ENCODE measurements around the gene EPS8L1. TPM values are rescaled to one million over a fixed set of nuclear protein-coding genes. Genes with fewer than 3 reads are reported as not detected.
"Not testable (repeated sequence)": the region's sequence is repeated elsewhere in the genome, so short reads cannot be mapped to it uniquely, and the experiment has no call there.

The EPS8L1 gene
- total RNA-seq, 2 donors from 2014 or later, result 22.1 to 23.3 TPM

DNA sequence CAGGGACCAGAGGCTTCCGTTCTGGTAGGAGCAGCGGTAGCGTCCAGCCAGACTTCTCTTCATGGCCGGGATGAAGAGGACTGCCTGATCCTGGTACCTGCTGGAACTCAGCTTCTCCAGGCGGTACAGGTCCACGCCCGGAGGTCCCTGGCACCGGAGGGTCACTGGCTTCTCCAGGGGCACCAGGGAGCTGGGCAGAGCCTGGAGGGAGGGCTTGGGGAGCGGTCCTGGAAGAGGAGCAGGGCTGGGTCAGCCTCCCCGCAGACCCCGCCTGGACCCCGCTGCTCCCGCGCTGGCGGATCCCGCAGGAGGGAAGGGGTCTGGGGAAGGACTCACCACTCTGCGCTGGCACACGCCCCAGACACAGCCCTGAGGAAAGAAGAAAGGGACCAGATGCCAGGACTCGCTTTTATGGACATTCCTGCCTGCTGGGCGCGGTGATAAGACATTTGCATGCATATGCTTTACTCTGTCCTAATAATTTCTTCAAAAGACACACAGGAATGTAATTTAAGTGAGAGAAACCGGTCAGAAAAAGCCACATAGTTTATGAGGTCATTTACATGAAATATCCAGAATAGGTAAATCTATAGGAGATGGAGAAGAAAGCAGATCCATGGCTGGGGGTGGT is 43.4 kb upstream of the EPS8L1 start:
- no peak for ATAC-seq
- no peaks in the 10 kb centered on the region for H3K36me3 ChIP-seq (replicated peaks in 1 of 2; ENCODE audit: insufficient read depth in 1 of 2, low read depth in 2 of 2)
- H3K9me3 ChIP-seq, result no peaks in the 10 kb centered on the region
- H3K4me3 ChIP-seq, result no peak overlapping the region
- 83 to 88% methylated on average over 19 of the region's 22 CpGs for WGBS, 2 donors
- intact Hi-C loops (cut with DNase I), result no loop called here
- no peak overlapping the region for H3K27ac ChIP-seq
- H3K4me1 ChIP-seq, result no peaks in the 10 kb centered on the region
- H3K27me3 ChIP-seq, result no peaks in the 10 kb centered on the region
- no peak for TF ChIP-seq POLR2A (IDR thresholded peaks at IDR 0.05)
- TF ChIP-seq, protein P1, sequence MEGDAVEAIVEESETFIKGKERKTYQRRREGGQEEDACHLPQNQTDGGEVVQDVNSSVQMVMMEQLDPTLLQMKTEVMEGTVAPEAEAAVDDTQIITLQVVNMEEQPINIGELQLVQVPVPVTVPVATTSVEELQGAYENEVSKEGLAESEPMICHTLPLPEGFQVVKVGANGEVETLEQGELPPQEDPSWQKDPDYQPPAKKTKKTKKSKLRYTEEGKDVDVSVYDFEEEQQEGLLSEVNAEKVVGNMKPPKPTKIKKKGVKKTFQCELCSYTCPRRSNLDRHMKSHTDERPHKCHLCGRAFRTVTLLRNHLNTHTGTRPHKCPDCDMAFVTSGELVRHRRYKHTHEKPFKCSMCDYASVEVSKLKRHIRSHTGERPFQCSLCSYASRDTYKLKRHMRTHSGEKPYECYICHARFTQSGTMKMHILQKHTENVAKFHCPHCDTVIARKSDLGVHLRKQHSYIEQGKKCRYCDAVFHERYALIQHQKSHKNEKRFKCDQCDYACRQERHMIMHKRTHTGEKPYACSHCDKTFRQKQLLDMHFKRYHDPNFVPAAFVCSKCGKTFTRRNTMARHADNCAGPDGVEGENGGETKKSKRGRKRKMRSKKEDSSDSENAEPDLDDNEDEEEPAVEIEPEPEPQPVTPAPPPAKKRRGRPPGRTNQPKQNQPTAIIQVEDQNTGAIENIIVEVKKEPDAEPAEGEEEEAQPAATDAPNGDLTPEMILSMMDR (IDR thresholded peaks at IDR 0.05), result no peak
- DNase-seq, result no peak

DNA sequence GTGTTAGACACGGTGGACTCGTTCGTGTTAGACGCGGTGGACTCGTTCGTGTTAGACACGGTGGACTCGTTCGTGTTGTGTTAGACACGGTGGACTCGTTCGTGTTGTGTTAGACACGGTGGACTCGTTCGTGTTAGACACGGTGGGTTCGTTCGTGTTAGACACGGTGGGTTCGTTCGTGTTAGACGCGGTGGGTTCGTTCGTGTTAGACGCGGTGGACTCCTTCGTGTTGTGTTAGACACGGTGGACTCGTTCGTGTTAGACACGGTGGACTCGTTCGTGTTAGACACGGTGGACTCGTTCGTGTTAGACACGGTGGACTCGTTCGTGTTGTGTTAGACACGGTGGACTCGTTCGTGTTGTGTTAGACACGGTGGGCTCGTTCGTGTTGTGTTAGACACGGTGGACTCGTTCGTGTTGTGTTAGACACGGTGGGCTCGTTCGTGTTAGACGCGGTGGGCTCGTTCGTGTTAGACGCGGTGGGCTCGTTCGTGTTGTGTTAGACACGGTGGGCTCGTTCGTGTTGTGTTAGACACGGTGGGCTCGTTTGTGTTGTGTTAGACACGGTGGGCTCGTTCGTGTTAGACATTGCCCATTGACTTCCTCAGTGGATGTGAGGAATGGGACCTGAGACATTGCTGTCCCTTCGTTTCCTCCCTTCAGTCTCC is 42.6 kb upstream of the EPS8L1 start:
- not testable (repeated sequence) for H3K9me3 ChIP-seq
- WGBS, 2 donors, result 90 to 93% methylated on average over 32 to 51 of the region's 70 CpGs

DNA sequence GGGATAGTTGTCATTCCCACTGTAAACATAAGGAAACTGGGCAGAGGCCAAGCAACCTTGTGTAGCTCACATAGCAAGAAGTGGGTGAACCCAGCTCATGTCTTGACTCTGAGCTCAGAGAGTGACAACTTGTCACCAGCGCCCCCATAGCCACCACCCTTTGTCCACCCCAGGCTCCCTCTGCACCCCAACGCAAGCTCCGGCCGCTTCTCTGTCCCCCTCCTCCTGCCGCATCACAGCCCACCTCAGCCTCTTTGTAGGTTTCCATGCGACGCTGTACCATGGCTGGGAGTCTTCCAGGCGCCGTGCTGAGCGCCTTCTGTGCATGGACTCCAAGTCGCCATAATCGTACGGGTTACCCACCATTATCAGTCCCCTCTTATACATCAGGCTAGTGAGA is 40.9 kb upstream of the EPS8L1 start:
- DNase-seq, result no peak
- Histone ChIP-seq H3K36me3 (replicated peaks in 1 of 2; ENCODE audit: insufficient read depth in 1 of 2, low read depth in 2 of 2) (no peaks in the 10 kb centered on the region), H3K9me3 (no peaks in the 10 kb centered on the region), H3K27me3 (no peaks in the 10 kb centered on the region), H3K4me3 (no peak overlapping the region), H3K27ac (no peak overlapping the region), H3K4me1 (no peaks in the 10 kb centered on the region)
- TF ChIP-seq POLR2A (IDR thresholded peaks at IDR 0.05), result no peak
- TF ChIP-seq, protein P1 (IDR thresholded peaks at IDR 0.05), result no peak
- intact Hi-C loops (cut with DNase I), result no loop called here
- no peak for ATAC-seq
- 88 to 89% methylated on average over 10 to 12 of the region's 13 CpGs for WGBS, 2 donors

More for the DNA sequence above, 42.6 kb upstream of the EPS8L1 start:
- DNase-seq; H3K4me1 ChIP-seq; ATAC-seq; H3K4me3 ChIP-seq; H3K36me3 ChIP-seq (replicated peaks in 1 of 2; ENCODE audit: insufficient read depth in 1 of 2, low read depth in 2 of 2); H3K27me3 ChIP-seq; H3K27ac ChIP-seq; intact Hi-C loops (cut with DNase I): not testable (repeated sequence)

DNA sequence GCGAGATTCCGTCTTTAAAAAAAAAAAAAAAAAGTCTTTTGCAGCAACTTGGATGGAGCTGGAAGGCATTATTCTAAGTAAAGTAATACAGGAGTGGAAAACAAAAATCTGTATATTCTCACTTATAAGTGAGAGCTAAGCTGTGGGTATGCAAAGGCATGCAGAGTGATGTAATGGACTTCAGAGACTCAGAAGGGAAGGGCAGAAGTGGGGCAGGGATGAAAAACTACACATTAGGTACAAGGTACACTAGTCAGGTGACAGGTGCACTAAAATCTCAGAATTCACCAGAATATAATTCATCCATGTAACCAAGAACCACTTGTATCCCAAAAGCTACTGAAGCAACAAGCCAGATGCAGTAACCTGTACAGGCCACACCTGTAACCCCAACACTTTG is 39.6 kb upstream of the EPS8L1 start:
- WGBS, 2 donors, result 93 to 97% methylated on average over 2 of the region's 2 CpGs
- Histone ChIP-seq H3K27me3 (no peaks in the 10 kb centered on the region), H3K9me3 (no peaks in the 10 kb centered on the region), H3K36me3 (replicated peaks in 1 of 2; ENCODE audit: insufficient read depth in 1 of 2, low read depth in 2 of 2) (no peaks in the 10 kb centered on the region), H3K4me1 (no peaks in the 10 kb centered on the region), H3K27ac (no peak overlapping the region), H3K4me3 (no peak overlapping the region)
- DNase-seq (no peak), ATAC-seq (no peak)
- intact Hi-C loops (cut with DNase I), result no loop called here
- TF ChIP-seq POLR2A (IDR thresholded peaks at IDR 0.05), result no peak
- TF ChIP-seq, protein P1 (IDR thresholded peaks at IDR 0.05), result no peak

DNA sequence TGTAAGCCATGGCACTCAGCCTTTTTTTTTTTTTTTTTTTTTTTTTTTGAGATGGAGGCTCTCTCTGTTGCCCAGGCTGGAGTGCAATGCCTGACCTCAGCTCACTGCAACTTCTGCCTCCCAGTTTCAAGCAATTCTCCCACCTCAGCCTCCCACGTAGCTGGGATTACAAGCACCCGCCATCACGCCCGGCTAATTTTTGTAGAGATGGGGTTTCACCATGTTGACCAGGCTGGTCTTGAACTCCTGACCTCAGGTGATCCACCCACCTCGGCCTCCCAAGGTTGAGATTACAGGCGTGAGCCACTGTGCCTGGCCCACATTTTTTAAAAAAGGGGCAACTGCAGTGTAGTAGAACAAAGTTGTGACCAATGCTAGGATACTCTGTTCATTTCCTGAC is 38.1 kb upstream of the EPS8L1 start:
- H3K9me3 ChIP-seq; intact Hi-C loops (cut with DNase I); H3K4me3 ChIP-seq; H3K27ac ChIP-seq; H3K36me3 ChIP-seq (replicated peaks in 1 of 2; ENCODE audit: insufficient read depth in 1 of 2, low read depth in 2 of 2); H3K27me3 ChIP-seq; H3K4me1 ChIP-seq; DNase-seq; ATAC-seq: not testable (repeated sequence)
- WGBS, 2 donors, result 84 to 100% methylated on average over 2 to 6 of the region's 6 CpGs

DNA sequence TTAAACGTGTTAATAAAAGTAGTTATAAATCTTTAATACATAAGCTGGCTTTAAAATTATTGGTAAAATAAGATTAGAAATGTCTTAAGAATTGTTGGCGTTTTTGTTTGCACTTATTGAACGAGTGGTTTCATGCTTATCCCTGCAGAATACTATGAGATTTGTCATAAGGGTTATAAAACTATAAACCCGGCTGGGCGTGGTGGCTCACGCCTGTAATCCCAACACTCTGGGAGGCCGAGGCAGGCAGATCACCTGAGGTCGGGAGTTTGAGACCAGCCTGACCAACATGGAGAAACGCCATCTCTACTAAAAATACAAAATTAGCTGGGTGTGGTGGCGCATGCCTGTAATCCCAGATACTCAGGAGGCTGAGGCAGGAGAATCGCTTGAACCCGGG is 35.0 kb upstream of the EPS8L1 start:
- ATAC-seq; DNase-seq; H3K27ac ChIP-seq; H3K9me3 ChIP-seq; H3K27me3 ChIP-seq; H3K4me3 ChIP-seq; H3K4me1 ChIP-seq; intact Hi-C loops (cut with DNase I): not testable (repeated sequence)
- 86% methylated on average over 12 of the region's 12 CpGs for WGBS, 2 donors
- H3K36me3 ChIP-seq (replicated peaks in 1 of 2; ENCODE audit: insufficient read depth in 1 of 2, low read depth in 2 of 2), result peaks cover 8 to 15% of the 10 kb centered on the region in 2 donors

Data from body of pancreas (tissue), 4 donors.